WTC11 (cell line): ENCODE measurements around the gene NINL. TPM values are rescaled to one million over a fixed set of nuclear protein-coding genes. Genes with fewer than 3 reads are reported as not detected.

Experiments
- ATAC-seq: fragments of 200-7000 bp; cut with Tn5 transposase; 2 replicates; pipeline ENCODE4 v1.10.0; 2021; ENCODE audit warnings: mild to moderate bottlenecking, moderate library complexity
- CTCF ChIA-PET: fragments of 300-600 bp; sonication (Branson Sonifier 250); formaldehyde crosslinking; loops from one replicate; lab custom pipeline; 2021; ENCODE audit warnings: antibody characterized with exemption; lab: Charles Lee
- POLR2A ChIA-PET: fragments of 350-600 bp; sonication (Branson Sonifier 250); formaldehyde crosslinking; loops from one replicate; lab custom pipeline; 2021; ENCODE audit warnings: antibody characterized with exemption; lab: Charles Lee
- DNase-seq: peaks from one replicate; pipeline ENCODE4 v3.0.0; 2021; ENCODE audit warnings: low spot score
- H3K27ac Mint-ChIP-seq: 2 replicates; pipeline ENCODE4 v1.8.0; 2021; ENCODE audit warnings: mixed read lengths
- H3K27me3 Mint-ChIP-seq: 2 replicates; pipeline ENCODE4 v1.8.0; 2021; ENCODE audit warnings: low read depth, mild to moderate bottlenecking, moderate library complexity, mixed read lengths
- H3K36me3 Mint-ChIP-seq: 2 replicates; pipeline ENCODE4 v1.8.0; 2021; ENCODE audit warnings: mixed read lengths
- H3K4me1 Mint-ChIP-seq: 2 replicates; pipeline ENCODE4 v1.8.0; 2022; ENCODE audit warnings: mixed read lengths
- H3K4me3 Mint-ChIP-seq: 2 replicates; pipeline ENCODE4 v1.8.0; 2021; ENCODE audit warnings: mild to moderate bottlenecking, moderate library complexity, mixed read lengths
- H3K9me3 Mint-ChIP-seq: 2 replicates; pipeline ENCODE4 v1.8.0; 2021; ENCODE audit warnings: mixed read lengths
- ATF1 ChIP-seq: sonication (generic); formaldehyde crosslinking; IDR thresholded peaks from 2 replicates; pipeline ENCODE4 v1.8.1; 2023; ENCODE audit warnings: mild to moderate bottlenecking, moderate library complexity, missing genetic modification reagents
- CBFB ChIP-seq: sonication (generic); formaldehyde crosslinking; IDR thresholded peaks from 2 replicates; pipeline ENCODE4 v1.8.1; 2022; ENCODE audit warnings: mild to moderate bottlenecking, low read depth, missing genetic modification reagents
- FOXJ3 ChIP-seq: sonication (generic); formaldehyde crosslinking; IDR thresholded peaks from 2 replicates; pipeline ENCODE4 v1.9.0; 2021; ENCODE audit warnings: missing genetic modification reagents, mild to moderate bottlenecking, borderline replicate concordance
- FOXP1 ChIP-seq: sonication (generic); formaldehyde crosslinking; IDR thresholded peaks from 2 replicates; pipeline ENCODE4 v1.8.0; 2022; ENCODE audit warnings: missing genetic modification reagents, mild to moderate bottlenecking, moderate library complexity, borderline replicate concordance
- GRHL2 ChIP-seq: fragments of 250-450 bp; sonication (Bioruptor Pico); IDR thresholded peaks from 2 replicates; pipeline ENCODE4 v1.8.0; 2022; ENCODE audit warnings: mild to moderate bottlenecking, moderate library complexity; ENCODE audit not compliant: insufficient replicate concordance, severe bottlenecking
- GTF2I ChIP-seq: fragments of 250-450 bp; sonication (Bioruptor Pico); conservative IDR thresholded peaks from 2 replicates; pipeline ENCODE4 v1.4.0; 2021; ENCODE audit warnings: mild to moderate bottlenecking
- MXD4 ChIP-seq: fragments of 250-450 bp; sonication (Bioruptor Pico); IDR thresholded peaks from 2 replicates; pipeline ENCODE4 v1.8.0; 2021; ENCODE audit warnings: mild to moderate bottlenecking, moderate library complexity, borderline replicate concordance
- NR1H2 ChIP-seq: sonication (generic); formaldehyde crosslinking; IDR thresholded peaks from 2 replicates; pipeline ENCODE4 v1.9.0; 2021; ENCODE audit warnings: mild to moderate bottlenecking, moderate library complexity, missing genetic modification reagents
- NR3C1 ChIP-seq: sonication (generic); formaldehyde crosslinking; conservative IDR thresholded peaks from 2 replicates; pipeline ENCODE4 v1.8.1; 2023; ENCODE audit warnings: low read depth, mild to moderate bottlenecking, missing genetic modification reagents
- OVOL2 ChIP-seq: fragments of 250-450 bp; sonication (Bioruptor Pico); IDR thresholded peaks from 2 replicates; pipeline ENCODE4 v1.9.0; 2021; ENCODE audit warnings: mild to moderate bottlenecking, borderline replicate concordance
- RELA ChIP-seq: sonication (generic); formaldehyde crosslinking; IDR thresholded peaks from 2 replicates; pipeline ENCODE4 v1.8.1; 2022; ENCODE audit warnings: missing genetic modification reagents, mild to moderate bottlenecking, borderline replicate concordance
- RORB ChIP-seq: fragments of 250-450 bp; sonication (Bioruptor Pico); IDR thresholded peaks from 2 replicates; pipeline ENCODE4 v1.9.0; 2021; ENCODE audit warnings: mild to moderate bottlenecking
- SMAD3 ChIP-seq: sonication (generic); formaldehyde crosslinking; IDR thresholded peaks from 2 replicates; pipeline ENCODE4 v1.8.0; 2022; ENCODE audit warnings: missing genetic modification reagents, mild to moderate bottlenecking, borderline replicate concordance
- STAT6 ChIP-seq: sonication (generic); formaldehyde crosslinking; conservative IDR thresholded peaks from 2 replicates; pipeline ENCODE4 v1.8.1; 2023; ENCODE audit warnings: mild to moderate bottlenecking, low read depth, missing genetic modification reagents, moderate library complexity
- TCF7 ChIP-seq: sonication (generic); formaldehyde crosslinking; IDR thresholded peaks from 2 replicates; pipeline ENCODE4 v1.8.0; 2022; ENCODE audit warnings: mild to moderate bottlenecking, low read depth, missing genetic modification reagents, moderate library complexity
- TEAD1 ChIP-seq: sonication (generic); formaldehyde crosslinking; IDR thresholded peaks from 2 replicates; pipeline ENCODE4 v1.8.0; 2022; ENCODE audit warnings: mild to moderate bottlenecking, missing genetic modification reagents
- TP53 ChIP-seq: sonication (generic); formaldehyde crosslinking; IDR thresholded peaks from 2 replicates; pipeline ENCODE4 v1.8.1; 2023; ENCODE audit warnings: mild to moderate bottlenecking, missing genetic modification reagents
- USF1 ChIP-seq: sonication (generic); formaldehyde crosslinking; IDR thresholded peaks from 2 replicates; pipeline ENCODE4 v1.8.0; 2022; ENCODE audit warnings: mild to moderate bottlenecking, missing genetic modification reagents
- ZNF138 ChIP-seq: sonication (generic); formaldehyde crosslinking; conservative IDR thresholded peaks from 2 replicates; pipeline ENCODE4 v1.8.1; 2022; ENCODE audit warnings: mild to moderate bottlenecking, moderate library complexity, missing genetic modification reagents
- ZNF219 ChIP-seq: sonication (generic); formaldehyde crosslinking; IDR thresholded peaks from 2 replicates; pipeline ENCODE4 v1.8.0; 2023; ENCODE audit warnings: missing genetic modification reagents, mild to moderate bottlenecking, borderline replicate concordance
- ZNF263 ChIP-seq: sonication (generic); formaldehyde crosslinking; IDR thresholded peaks from 2 replicates; pipeline ENCODE4 v1.8.1; 2022; ENCODE audit warnings: low read depth, mild to moderate bottlenecking, moderate library complexity, missing genetic modification reagents
- total RNA-seq: library from RNA; stranded (reverse); gene quantifications from 3 replicates; pipeline ENCODE4 v1.2.3, GENCODE V29; 2021
- TF ChIP-seq, protein P1 (sequence below): sonication (generic); formaldehyde crosslinking; IDR thresholded peaks from 2 replicates; pipeline ENCODE4 v1.8.1; 2022; ENCODE audit warnings: low read depth, missing genetic modification reagents, borderline replicate concordance
- TF ChIP-seq, protein P2 (sequence below): sonication (generic); formaldehyde crosslinking; IDR thresholded peaks from 2 replicates; pipeline ENCODE4 v1.8.1; 2022; ENCODE audit warnings: missing genetic modification reagents, borderline replicate concordance
- TF ChIP-seq, protein P3 (sequence below): sonication (generic); formaldehyde crosslinking; IDR thresholded peaks from 2 replicates; pipeline ENCODE4 v1.8.0; 2023; ENCODE audit warnings: missing genetic modification reagents
- TF ChIP-seq, protein P4 (sequence below): fragments of 250-450 bp; sonication (Bioruptor Pico); IDR thresholded peaks from 2 replicates; pipeline ENCODE4 v1.9.0; 2021; ENCODE audit warnings: mild to moderate bottlenecking, borderline replicate concordance

NINL gene
- total RNA-seq, 1 experiment from 2014 or later, result 36.0 TPM

DNA sequence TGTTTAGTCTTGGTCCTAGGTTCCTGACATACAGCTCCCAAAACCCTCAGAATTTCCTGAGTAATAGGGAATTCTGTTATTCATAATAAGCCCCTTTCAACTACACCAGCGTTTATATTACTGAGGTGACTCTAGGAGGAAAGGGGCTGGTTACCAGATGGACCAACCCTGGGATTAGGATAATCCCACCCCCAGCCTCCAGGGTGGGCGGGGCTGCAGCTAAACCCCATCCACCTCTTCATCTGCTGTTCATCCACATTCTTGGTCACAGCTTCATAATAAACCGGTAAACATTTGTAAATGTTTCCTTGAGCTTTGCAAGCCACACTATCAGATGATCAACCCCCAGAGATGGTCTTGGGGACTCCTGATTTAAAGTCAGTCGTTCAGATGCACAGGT is 38.3 kb downstream of the NINL start:
- ATAC-seq, result no peak; the same call in 1 of the 2 replicates
- Mint-ChIP-seq H3K4me1 (peaks cover 67% of the 10 kb centered on the region), H3K27ac (peak overlapping the region; percentile 50; the same call in 1 of the 2 replicates), H3K9me3 (no peaks in the 10 kb centered on the region), H3K4me3 (no peak overlapping the region), H3K27me3 (no peaks in the 10 kb centered on the region), H3K36me3 (peaks cover 3% of the 10 kb centered on the region; the same call in 1 of the 2 replicates)
- TF ChIP-seq TCF7 (CRISPR knock-in tag) (no peak), GRHL2 (CRISPR knock-in tag) (no peak), CBFB (CRISPR knock-in tag) (no peak), ZNF263 (no peak), TEAD1 (CRISPR knock-in tag) (no peak), RELA (CRISPR knock-in tag) (no peak), ZNF138 (CRISPR knock-in tag) (no peak), STAT6 (CRISPR knock-in tag) (no peak), TP53 (CRISPR knock-in tag) (no peak), ZNF219 (CRISPR knock-in tag) (no peak)
- TF ChIP-seq, protein P1, sequence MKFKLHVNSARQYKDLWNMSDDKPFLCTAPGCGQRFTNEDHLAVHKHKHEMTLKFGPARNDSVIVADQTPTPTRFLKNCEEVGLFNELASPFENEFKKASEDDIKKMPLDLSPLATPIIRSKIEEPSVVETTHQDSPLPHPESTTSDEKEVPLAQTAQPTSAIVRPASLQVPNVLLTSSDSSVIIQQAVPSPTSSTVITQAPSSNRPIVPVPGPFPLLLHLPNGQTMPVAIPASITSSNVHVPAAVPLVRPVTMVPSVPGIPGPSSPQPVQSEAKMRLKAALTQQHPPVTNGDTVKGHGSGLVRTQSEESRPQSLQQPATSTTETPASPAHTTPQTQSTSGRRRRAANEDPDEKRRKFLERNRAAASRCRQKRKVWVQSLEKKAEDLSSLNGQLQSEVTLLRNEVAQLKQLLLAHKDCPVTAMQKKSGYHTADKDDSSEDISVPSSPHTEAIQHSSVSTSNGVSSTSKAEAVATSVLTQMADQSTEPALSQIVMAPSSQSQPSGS (CRISPR knock-in tag), result no peak
- TF ChIP-seq, protein P2, sequence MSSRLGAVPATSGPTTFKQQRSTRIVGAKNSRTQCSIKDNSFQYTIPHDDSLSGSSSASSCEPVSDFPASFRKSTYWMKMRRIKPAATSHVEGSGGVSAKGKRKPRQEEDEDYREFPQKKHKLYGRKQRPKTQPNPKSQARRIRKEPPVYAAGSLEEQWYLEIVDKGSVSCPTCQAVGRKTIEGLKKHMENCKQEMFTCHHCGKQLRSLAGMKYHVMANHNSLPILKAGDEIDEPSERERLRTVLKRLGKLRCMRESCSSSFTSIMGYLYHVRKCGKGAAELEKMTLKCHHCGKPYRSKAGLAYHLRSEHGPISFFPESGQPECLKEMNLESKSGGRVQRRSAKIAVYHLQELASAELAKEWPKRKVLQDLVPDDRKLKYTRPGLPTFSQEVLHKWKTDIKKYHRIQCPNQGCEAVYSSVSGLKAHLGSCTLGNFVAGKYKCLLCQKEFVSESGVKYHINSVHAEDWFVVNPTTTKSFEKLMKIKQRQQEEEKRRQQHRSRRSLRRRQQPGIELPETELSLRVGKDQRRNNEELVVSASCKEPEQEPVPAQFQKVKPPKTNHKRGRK (CRISPR knock-in tag), result no peak
- no peak for DNase-seq
- CTCF ChIA-PET, result interaction anchor here (0.6 kb wide), 1 partner anchor 77 kb away, joined by 3 read pairs; no protein-coding TSS in a partner anchor
- POLR2A ChIA-PET, result no interaction called here

DNA sequence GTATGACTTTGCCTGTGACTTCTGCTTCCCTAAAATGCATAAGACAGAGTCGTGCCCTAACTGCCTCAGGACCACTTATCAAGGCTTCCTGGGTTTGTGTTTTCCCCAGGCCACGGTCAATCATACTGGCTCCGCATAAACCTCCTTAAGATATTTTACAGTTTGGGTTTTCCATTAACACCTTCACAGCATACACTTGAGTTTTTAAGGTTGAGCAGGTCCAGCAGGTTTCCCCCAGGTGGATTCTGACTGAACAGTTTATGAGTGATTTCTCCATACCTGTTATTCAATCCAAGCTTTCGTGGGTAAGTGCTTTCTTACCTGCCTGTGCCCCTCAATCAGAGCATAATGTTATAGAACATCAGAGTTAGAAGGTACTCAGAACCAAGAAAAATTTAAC is 39.3 kb downstream of the NINL start:
- CTCF ChIA-PET, result interaction anchor here (2.0 kb wide), 1 partner anchor 14 kb away, joined by 7 read pairs; no protein-coding TSS in a partner anchor
- Mint-ChIP-seq H3K4me3 (no peak overlapping the region), H3K36me3 (peaks cover 3% of the 10 kb centered on the region; the same call in 1 of the 2 replicates), H3K27ac (peak overlapping the region; percentile 14; the same call in 1 of the 2 replicates), H3K4me1 (peaks cover 60% of the 10 kb centered on the region), H3K27me3 (no peaks in the 10 kb centered on the region), H3K9me3 (no peaks in the 10 kb centered on the region)
- DNase-seq (no peak), ATAC-seq (no peak)
- POLR2A ChIA-PET, result no interaction called here
- TF ChIP-seq OVOL2 (CRISPR knock-in tag) (no peak), FOXP1 (CRISPR knock-in tag) (no peak), NR3C1 (CRISPR knock-in tag) (no peak), GTF2I (CRISPR knock-in tag) (no peak), NR1H2 (CRISPR knock-in tag) (no peak), FOXJ3 (CRISPR knock-in tag) (no peak), RORB (CRISPR knock-in tag) (no peak), SMAD3 (CRISPR knock-in tag) (no peak), USF1 (CRISPR knock-in tag) (no peak), ATF1 (CRISPR knock-in tag) (no peak), MXD4 (CRISPR knock-in tag) (no peak)
- TF ChIP-seq, protein P3, sequence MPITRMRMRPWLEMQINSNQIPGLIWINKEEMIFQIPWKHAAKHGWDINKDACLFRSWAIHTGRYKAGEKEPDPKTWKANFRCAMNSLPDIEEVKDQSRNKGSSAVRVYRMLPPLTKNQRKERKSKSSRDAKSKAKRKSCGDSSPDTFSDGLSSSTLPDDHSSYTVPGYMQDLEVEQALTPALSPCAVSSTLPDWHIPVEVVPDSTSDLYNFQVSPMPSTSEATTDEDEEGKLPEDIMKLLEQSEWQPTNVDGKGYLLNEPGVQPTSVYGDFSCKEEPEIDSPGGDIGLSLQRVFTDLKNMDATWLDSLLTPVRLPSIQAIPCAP (CRISPR knock-in tag), result no peak
- TF ChIP-seq, protein P4, sequence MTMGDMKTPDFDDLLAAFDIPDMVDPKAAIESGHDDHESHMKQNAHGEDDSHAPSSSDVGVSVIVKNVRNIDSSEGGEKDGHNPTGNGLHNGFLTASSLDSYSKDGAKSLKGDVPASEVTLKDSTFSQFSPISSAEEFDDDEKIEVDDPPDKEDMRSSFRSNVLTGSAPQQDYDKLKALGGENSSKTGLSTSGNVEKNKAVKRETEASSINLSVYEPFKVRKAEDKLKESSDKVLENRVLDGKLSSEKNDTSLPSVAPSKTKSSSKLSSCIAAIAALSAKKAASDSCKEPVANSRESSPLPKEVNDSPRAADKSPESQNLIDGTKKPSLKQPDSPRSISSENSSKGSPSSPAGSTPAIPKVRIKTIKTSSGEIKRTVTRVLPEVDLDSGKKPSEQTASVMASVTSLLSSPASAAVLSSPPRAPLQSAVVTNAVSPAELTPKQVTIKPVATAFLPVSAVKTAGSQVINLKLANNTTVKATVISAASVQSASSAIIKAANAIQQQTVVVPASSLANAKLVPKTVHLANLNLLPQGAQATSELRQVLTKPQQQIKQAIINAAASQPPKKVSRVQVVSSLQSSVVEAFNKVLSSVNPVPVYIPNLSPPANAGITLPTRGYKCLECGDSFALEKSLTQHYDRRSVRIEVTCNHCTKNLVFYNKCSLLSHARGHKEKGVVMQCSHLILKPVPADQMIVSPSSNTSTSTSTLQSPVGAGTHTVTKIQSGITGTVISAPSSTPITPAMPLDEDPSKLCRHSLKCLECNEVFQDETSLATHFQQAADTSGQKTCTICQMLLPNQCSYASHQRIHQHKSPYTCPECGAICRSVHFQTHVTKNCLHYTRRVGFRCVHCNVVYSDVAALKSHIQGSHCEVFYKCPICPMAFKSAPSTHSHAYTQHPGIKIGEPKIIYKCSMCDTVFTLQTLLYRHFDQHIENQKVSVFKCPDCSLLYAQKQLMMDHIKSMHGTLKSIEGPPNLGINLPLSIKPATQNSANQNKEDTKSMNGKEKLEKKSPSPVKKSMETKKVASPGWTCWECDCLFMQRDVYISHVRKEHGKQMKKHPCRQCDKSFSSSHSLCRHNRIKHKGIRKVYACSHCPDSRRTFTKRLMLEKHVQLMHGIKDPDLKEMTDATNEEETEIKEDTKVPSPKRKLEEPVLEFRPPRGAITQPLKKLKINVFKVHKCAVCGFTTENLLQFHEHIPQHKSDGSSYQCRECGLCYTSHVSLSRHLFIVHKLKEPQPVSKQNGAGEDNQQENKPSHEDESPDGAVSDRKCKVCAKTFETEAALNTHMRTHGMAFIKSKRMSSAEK, result no peak
